GM12878 (cell line): ENCODE measurements around the gene RGS6.

Experiments used
- NR2F1 ChIP-seq: fragments of 450-650 bp; conservative IDR thresholded peaks from 2 replicates; pipeline ENCODE4 v1.6.1; 2017; ENCODE audit warnings: mild to moderate bottlenecking
- TF ChIP-seq, protein P1 (sequence below), 3 experiments: IDR thresholded peaks in 2 of 3; conservative IDR thresholded peaks in 1 of 3; 2 replicates each; pipeline ENCODE4 v1.5.1; 2011; ENCODE audit warnings: low read depth in 3 of 3, low read length in 3 of 3, mild to moderate bottlenecking in 3 of 3, control low read depth in 2 of 3, moderate library complexity in 2 of 3, inconsistent platforms in 1 of 3, mixed read lengths in 1 of 3; ENCODE audit not compliant: control insufficient read depth in 2 of 3, insufficient read depth in 1 of 3; ENCODE audit errors: extremely low read depth in 1 of 3

DNA sequence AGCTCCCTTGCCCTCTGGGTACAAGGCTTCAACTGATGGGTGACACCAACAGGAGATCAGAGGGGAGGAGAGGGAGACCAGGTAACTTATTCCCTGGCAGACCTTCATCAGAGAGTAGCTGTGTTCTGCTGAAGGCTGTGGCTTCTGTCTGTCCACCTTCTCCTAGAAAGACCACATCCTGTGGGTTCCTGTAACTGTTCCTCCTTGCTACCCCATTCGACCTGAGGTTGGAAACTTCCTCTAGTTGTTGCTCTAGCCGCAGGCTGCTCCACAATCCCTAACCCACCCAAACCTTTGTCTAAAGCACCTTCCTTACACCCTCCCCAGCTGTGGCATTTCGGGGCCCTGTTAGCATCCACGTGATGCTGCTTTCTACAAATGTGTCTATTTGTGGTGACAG lies 507.5 kb downstream of the RGS6 start:
- TF ChIP-seq, protein P1, sequence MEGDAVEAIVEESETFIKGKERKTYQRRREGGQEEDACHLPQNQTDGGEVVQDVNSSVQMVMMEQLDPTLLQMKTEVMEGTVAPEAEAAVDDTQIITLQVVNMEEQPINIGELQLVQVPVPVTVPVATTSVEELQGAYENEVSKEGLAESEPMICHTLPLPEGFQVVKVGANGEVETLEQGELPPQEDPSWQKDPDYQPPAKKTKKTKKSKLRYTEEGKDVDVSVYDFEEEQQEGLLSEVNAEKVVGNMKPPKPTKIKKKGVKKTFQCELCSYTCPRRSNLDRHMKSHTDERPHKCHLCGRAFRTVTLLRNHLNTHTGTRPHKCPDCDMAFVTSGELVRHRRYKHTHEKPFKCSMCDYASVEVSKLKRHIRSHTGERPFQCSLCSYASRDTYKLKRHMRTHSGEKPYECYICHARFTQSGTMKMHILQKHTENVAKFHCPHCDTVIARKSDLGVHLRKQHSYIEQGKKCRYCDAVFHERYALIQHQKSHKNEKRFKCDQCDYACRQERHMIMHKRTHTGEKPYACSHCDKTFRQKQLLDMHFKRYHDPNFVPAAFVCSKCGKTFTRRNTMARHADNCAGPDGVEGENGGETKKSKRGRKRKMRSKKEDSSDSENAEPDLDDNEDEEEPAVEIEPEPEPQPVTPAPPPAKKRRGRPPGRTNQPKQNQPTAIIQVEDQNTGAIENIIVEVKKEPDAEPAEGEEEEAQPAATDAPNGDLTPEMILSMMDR (IDR thresholded peaks at IDR 0.05 in 2 of 3, conservative IDR thresholded peaks at IDR 0.05 in 1 of 3; ENCODE audit: control insufficient read depth in 2 of 3, extremely low read depth in 1 of 3, insufficient read depth in 1 of 3, low read depth in 3 of 3, low read length in 3 of 3): no peak
- TF ChIP-seq NR2F1: no peak
